HG03159 (cell line): ENCODE measurements around the gene ARMC6.
"Not testable (repeated sequence)": the region's sequence is repeated elsewhere in the genome, so short reads cannot be mapped to it uniquely, and the experiment has no call there.

ENCODE experiments used
- ATAC-seq: cut with Tn5 transposase; IDR thresholded peaks from one replicate; pipeline ENCODE4 v1.9.1; 2021; ENCODE audit warnings: mild to moderate bottlenecking, moderate library complexity; ENCODE audit not compliant: unreplicated experiment

ARMC6 gene

DNA sequence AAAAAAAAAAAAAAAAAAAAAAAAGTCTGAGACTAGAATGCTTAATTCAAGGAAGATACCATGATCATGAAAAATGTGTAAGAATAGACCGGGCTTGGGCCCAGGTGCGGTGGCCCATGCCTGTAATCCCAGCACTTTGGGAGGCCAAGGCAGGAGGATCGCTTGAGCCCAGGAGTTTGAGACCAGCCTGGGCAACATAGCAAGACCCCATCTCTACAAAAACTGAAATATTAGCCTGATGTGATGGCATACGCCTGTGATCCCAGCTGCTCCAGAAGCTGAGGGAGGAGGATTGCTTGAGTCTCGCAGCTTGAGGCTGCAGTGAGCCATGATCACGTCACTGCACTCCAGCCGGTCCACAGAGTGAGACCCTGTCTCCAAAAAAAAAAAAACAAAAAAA lies 73.5 kb downstream of the ARMC6 start:
- ATAC-seq = not testable (repeated sequence)

DNA sequence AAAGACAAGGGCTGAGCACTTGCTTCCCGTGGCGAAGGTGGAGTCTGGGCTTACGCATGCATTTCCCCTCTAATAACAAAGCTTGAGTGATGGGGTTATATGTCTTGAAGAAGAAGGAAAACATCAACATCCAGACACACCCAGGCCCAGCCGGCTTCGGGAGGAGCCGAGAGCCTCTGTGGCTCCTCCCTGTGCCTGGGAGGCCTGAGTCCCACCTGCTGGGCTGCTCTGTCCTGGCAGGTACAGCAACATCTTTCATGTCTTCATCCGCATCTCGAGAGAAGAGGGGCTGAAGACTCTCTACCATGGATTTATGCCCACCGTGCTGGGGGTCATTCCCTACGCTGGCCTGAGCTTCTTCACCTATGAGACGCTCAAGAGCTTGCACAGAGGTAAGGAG lies 74.3 kb downstream of the ARMC6 start:
- no peak for ATAC-seq
